Activated CD8-positive, alpha-beta memory T cell treated with anti-CD3 and anti-CD28 coated beads for 24 hours (primary cell): ENCODE data around the gene CD164L2.
A peak's percentile ranks its signal among the peaks of the same experiment; 100 is the strongest.
"Not testable (repeated sequence)": the region's sequence is repeated elsewhere in the genome, so short reads cannot be mapped to it uniquely, and the experiment has no call there.

Experiments
- DNase-seq: peaks from one replicate; pipeline ENCODE4 v3.0.0-alpha.2; 2020

Gene CD164L2

DNA sequence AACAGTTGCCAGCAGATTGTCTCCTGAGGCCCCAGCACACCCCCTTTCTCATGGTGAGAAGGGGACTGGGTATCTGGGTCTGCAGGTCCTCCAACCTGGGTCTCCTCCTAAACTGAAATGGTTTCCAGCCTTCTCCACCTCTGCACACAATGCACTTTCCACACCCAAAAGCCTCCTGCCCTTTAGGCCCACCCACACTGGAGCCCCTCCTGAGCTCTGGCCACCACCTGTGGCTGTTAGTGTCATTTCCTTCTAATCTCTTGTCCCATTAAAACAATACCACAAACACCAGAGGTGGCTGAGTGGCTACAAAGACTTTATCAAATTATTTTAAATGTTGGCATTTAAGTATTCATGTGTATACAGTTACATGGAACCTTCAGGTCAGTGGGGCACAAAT, 20.8 kb upstream of the CD164L2 start:
- no peak for DNase-seq

DNA sequence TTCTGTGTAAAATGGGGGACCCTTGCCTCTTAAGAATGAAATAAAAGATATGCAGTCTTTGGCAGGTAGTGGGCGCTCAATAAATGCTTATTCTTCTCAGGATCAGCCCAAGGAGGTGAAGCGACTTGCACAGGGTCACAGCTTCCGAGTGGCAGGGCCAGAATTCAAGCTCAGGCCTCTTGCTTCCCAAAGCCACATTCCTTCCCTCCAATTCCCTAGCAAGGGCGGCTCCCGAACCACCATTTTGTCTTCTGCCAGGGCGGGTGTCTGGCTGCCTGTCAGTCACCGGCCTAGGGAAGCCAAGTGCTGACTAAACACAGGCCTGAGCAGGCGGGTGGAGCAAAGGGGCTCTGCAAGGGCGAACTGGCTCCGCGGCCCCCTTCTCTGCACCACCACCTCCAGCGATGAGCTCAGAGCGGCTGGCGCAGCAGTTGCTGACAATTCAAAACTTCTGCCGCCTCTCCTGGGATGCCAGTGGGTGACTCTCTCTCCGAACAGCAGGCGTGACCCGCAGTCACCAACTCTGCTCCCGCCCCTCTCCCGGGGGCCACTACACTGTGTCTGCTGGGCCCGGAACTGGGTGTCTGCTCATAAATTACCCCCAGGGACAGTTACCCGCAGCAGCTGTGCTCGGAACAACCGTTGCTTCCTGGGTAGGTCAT, 20.1 kb upstream of the CD164L2 start:
- peak; percentile 78 for DNase-seq

DNA sequence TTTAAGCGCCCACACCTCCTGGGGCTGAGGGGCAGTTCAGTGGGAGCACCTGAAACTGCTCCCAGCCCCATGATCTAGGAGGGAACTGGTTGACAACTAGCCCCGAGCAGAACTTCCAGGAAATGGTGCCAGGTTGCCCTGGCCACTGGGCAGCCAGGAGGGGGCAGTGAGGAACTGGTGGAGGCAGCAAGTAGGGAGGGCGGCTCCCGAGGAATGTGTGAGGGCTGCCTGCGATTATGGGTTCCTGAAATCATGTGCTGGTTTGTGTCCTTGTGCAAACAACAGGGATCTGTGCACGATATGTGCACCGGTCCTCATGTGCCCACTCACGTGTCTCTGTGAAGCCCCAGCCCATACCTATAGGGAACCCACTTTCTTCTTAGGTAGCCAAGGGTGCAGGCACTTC, 19.2 kb upstream of the CD164L2 start:
- no peak for DNase-seq

DNA sequence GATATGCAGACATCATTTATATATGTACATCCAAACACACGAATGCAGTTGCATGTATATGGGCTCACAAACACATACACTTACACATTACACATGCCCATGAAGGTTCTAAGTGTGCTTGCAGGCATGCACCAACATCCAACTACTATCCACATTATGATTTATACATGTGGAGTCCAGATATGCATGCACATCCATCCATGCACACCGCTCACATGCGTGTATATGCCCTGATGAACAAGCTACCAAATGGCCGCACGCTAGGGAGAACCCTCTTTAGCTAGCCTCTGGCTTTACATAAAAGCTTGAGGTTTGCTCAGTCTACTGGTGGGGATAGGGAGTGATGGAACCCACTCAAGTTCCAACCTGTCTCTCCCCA, 17.8 kb upstream of the CD164L2 start:
- no peak for DNase-seq

DNA sequence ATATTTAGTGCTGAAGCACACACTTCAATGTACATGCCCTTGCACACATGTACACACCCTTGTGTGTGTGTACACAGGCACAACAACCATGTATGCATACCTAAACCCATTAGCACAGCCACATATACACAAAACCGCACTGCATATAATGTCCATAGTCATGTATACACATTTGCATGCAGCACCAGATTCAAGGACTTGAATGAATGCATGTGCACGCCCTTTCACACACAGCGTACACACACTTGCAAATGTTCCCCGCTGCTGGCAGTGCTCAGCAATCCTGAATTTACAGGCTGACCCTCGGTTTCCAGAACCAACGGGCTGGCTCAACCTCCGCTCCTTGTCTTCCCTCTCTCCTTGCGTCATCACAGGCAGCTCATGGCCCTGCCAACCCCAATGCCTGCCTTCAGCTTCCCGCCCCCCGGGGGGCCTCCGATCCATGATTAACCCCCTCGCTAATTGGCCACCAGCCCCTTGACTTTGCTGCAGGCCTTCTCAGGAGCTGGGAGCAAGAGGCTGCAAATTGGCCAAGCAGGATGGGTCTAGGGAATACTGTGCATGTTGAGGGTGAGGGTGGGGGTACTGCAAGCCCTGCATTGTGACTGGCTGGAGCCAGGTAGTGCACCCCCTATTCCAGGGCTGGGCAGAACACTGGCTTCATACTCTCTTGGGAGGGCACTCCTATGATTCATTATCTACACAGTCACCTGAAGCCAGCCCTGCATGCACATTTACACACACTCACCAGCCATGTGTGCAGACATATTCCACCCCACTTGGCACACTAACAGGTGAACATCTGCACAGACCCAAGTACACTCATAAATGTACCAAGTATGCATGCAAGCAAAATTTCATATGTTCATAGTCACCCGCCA, 17.2 kb upstream of the CD164L2 start:
- no peak for DNase-seq

DNA sequence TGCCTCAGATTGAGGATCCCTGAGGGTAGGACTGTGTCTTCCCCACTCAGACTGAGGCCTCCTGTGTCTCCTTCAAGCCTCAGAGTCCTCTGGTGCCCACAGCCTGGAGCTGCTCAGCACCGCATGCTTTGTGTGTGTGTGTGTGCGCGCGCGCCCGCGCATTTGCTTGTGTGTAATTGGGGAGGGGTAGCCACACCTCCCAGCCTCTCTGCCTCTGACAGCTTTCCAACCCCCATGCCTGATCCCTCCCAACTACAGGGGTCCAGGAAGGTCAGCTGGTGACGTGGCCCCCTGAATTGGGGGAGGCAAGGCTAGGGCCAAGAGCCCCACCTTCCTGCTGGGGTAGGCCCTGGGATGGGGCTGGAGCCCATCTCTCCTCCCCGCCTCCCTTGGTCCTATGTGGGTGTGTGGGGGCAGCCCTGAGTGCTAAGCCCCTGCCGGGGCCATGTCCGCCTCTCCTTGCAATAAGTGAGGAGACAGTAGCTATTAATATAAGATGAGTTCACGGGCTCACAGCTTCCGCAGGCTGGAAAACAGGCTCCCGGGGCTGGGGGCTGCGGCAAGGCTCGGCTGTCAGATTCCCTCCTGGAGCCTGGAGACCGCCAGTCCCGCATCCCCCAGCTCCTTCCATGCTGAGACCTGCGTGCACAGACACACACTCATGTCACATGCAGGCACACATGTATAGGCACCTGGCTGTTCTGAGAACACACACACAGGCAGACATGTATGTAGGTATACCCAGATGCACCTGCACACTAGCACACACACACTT, 16.3 kb upstream of the CD164L2 start:
- DNase-seq: no peak

DNA sequence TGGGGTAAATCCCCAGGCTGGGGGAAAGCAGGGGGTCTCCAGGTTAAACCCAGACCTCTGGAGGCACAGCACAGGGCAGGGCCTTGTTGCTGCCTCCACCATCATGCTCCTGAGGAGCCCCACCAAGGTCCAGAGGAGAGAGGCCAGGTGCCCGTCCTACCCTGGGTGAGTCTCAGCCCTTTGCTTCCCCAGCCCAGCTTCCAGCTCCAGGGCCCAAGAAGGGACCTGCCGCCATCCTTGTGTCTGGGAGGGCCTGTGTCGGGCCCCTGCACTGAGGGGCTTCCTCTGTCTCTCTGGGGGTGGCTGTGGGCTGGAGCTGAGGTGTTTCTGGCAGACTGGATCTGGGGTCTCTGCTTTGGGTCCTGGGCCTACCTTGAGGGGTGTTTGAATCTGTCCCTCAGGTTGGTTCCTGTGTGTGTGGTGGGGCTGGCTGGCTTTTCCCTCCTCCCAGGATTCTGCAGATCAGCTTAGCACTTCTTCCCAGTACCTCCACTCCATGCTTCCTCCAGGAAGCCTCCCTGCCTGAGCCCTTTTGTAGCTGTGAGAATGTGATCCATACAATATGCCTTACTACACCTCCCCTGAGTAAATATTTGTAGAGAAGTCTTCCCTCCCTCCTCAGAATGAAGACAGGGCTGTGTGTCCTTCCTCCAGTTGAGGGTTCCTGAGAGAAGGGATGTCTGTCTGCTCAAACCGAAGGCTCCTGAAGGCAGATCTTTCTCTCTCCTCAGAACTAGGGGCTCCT, 15.4 kb upstream of the CD164L2 start:
- no peak for DNase-seq

DNA sequence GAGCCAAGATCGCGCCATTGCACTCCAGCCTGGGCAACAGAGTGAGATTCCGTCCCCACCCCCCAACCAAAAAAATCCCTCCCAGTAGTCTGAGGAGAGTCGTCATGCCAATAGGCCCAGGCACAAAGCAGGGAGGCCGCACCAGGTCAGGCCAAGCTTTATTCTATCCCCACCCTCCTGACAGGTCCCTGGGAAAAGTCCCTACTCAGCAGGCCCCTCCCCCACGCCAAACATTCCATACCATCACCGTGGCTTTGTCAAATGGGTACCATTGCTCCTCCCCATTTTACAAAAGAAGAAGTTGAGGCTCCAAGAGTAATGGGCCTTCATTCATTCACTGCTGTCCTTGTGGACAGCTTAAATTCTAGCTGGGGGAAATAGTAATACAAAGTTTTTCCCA, 14.6 kb upstream of the CD164L2 start:
- DNase-seq: no peak

DNA sequence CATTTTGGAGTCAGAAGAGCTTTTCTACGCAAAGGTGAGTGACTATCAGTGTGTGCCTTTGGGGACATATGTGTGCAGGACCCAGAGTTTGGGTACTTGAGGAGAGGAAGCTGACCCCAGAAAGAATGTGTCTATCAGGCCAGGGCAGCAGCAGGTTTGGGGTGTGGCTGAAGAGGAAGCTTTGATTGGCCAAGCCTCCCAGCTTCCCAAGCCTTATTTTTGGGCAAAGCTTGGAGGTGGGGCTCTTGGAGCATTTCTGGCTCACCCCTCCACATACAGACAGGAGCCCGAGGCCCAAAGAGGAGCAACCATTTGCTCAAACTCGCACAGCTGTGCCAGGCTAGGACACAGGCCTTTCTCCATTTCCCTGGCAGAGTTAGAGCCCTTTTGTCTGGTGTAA, 14.0 kb upstream of the CD164L2 start:
- no peak for DNase-seq

DNA sequence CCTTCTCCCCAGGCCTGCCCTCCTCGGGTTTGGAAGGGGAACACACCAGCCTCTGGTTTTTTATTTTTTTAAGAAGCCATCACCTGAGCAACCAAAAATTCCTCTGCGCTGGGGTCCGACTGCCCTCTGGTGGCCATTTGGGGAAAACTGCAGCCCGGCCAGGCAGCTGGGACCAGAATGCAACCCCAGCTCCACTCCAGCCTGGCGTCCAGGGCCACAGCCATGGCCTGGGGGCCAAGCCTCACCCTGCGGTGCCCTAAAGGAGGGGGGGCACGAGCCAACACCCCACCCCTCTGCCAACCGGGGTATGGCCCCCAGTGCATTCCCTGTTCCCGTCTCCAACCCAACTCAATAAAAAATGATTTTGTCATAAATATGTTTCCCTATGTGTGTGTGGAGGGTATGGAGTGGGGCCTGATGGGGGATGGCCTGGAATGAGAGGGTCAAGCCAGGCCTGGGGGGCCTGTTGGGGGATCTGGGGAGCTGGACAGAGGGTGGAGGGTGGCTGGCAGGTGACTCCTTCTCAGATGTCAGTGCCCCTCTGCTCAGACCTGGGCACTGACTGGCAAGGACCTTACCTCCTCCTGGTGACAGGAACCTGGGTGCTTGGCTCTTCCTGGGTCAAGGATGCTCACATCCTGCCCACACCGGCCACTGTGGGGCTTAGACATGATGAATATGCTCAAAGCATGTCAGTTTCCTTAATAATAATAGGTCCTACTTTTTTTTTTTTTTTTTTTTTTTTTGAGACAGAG, 12.5 kb upstream of the CD164L2 start:
- DNase-seq: peak; percentile 92

DNA sequence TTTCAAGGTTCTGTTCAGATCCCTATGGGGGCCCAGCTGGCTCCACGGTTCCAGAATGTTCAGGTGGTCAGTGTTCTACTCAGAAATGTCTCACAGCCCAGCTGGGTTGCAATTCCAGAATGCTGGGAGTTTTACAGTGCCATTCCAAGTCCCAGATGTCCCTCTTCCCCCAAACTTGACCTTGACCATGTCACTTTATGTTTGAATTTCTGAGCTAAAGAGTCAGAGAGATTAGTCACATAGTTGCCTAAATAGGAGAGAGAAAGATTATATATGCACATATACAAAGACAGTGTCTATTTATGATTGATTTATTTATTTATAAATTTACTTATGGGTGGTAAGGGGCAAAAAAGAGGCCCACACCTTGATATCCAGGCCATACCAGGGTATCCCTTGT, 11.8 kb upstream of the CD164L2 start:
- DNase-seq: no peak

DNA sequence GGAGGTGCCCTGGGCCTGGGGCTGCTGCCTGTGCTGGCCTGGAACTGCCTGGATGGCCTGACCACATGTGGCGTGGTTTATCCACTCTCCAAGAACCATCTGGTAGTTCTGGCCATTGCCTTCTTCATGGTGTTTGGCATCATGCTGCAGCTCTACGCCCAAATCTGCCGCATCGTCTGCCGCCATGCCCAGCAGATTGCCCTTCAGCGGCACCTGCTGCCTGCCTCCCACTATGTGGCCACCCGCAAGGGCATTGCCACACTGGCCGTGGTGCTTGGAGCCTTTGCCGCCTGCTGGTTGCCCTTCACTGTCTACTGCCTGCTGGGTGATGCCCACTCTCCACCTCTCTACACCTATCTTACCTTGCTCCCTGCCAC, 11.1 kb upstream of the CD164L2 start:
- no peak for DNase-seq

DNA sequence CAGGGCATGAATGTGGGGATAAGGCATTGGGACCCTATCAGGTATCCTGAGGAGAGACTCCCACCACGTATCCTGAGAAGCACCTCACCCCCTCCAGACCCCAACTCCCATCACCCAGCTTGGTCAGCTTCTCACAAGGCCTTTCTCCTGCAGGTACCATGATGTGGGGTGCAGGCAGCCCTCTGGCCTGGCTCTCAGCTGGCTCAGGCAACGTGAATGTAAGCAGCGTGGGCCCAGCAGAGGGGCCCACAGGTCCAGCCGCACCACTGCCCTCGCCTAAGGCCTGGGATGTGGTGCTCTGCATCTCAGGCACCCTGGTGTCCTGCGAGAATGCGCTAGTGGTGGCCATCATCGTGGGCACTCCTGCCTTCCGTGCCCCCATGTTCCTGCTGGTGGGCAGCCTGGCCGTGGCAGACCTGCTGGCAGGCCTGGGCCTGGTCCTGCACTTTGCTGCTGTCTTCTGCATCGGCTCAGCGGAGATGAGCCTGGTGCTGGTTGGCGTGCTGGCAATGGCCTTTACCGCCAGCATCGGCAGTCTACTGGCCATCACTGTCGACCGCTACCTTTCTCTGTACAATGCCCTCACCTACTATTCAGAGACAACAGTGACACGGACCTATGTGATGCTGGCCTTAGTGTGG, 10.6 kb upstream of the CD164L2 start:
- no peak for DNase-seq

DNA sequence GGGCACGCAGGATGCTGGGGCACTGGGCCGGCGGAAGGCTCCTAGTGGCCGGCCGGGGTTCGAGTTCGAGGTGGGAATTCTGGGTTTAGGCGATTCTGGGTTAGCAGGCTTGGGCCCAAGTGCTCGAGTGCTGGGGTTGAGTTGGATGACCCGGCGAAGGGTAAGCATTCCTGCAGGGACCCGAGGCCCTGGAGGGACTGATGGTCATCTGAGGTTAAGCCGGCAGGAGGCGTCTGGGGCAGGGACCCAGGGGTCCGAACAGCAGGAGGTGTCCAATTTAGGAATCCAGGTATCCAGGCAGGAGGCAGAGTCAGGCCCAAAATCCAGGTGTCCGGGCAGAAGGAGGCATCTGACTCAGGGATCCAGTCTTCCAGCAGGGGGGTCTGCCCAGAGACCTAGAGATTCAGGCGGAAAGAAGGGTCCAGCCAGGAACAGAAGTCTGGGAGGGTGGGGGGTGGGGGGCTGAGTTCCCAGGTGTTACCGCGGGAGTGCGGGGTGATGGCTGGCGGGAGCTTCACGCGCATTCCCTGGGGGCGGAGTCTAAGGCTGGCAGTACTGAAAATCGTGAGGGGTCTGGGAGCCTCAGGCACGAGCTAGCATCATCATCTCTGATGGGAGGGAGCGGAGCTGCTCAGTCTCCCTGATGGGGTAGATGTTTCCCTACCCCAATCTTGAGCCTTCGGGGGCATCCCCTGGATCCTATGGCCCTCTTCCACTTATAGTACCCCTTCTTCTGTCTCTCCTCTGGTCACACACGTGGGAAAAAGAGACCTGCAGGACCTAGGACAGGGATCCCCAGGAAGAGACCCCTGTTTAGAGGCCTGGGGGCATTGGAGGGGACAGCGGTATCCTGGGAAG, 9.9 kb upstream of the CD164L2 start:
- peak; percentile 69 for DNase-seq

DNA sequence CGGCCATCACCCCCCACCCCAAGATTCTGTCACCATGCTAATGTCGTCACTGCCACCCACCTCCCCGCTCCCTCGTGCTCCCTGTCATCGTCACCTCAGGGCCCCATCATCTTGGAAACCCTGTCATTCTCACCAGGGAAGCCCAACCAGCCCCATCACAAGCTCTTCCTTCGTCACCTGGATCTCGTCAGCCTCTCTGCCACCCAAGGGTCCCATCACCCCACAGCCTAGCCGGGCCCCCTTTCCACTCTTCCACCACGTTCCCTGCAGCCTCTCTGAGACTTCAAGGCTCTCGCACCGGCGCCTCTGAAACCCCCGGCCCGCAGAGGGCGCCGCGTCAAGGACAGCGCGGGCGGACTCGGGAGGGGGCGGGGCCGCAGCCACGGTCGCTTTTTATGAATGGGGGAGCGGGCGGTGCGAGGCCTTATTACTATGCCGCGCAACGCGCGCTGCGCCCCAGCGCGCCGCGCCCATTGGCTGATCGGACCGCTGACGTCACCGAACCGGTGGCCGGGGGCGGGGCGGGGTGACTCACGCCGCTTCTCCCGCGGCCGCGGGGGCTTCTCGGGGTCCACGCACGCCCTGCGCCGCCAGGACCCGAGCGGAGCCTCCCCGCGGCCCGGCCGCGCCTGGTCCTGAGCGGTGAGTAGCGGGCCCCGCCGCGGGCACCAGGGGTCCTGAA, 9.1 kb upstream of the CD164L2 start, which contains the start of gene GPR3:
GPR3 (plus strand) TSS at position 527 of the 682 bp plus-strand sequence. CDS start 1,177 bp downstream, outside the sequence.
- peak; percentile 98 for DNase-seq

DNA sequence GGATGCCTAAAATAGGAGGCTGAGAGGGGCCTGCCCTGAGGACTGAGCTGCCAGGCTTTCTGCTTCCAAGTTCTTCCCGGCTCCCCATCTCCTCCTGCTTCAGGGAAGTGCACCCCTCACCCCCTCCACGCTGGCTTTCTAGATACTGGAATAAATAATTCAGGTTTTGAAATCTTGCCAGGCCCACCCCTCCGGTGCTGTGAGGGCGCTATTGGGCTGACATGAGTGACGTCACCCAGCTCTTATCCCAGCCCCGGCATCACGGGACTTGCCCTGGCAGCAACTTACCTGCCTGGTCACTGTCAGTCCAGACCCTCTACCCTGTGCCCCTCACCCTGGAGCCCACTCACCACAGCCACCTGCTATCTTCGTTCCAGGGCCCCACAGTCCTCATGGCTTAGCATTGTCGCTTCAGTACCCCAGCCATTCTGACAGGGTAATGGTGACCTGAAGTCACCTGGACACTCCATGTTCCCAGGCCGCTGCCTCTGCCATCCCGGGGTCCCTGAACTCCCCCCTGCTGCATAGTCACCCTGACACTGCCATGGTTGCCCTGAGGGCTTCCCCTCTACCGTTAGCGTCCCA, 8.5 kb upstream of the CD164L2 start:
- no peak for DNase-seq

DNA sequence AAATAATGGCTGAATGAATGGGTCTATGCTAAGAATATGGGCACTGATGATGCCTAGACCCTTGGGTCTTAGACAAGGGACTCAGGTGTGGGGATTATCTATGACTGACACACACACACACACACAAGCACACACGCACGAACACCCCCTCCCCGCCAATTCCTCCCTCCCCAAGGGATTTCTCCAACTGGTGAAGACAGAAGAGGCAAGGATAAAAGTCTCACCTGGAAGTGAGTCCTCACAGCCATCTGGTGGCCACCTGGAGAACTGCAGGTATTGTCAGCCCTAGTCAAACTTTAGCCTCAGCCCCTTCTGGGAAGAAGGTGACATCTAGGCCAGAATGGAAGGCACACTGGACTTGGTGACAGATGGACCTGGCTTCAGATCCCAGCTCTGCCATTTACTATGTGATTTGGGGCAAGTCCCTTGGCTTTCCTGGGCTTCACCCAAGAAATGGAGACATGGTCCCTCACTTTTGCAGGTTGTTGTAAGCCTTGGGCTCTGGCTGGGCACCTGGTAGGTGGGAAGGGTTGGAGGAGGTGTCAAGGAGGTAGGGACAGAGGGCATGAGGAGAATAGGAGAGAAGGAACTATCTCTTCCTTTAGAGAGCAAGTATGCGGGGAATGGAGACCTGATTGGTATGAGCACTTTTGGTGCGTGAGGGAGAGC, 5.3 kb upstream of the CD164L2 start:
- peak; percentile 89 for DNase-seq

DNA sequence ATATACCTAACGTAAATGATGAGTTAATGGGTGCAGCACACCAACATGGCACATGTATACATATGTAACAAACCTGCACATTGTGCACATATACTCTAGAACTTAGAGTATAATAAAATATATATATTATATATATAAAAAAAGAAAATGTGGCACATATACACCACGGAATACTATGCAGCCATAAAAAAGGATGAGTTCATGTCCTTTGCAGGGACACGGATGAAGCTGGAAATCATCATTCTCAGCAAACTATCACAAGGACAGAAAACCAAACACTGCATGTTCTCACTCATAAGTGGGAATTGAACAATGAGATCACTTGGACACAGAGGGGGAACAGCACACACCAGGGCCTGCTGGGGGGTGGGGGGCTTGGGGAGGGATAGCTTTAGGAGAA, 1.7 kb upstream of the CD164L2 start:
- DNase-seq: not testable (repeated sequence)

DNA sequence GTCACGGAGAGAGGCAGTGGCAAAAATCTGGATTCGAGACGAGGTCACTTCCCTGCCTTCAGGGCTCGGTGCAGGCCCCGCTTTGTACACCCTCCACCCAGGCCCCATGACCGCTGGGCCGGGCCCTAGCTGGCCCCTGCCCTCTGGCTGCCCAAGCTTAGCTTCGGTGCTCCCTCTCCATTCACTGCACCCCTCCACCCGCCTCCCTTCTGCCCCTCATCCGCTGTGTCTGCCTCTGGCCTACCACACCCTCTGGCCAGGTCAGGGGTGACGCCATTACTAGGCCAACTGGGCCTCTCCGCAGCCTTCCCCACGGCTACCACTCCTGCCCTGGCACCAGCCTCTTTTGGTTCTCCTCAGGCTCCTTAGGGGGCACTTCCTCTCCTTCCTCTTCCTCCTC, 528 bp upstream of the CD164L2 start:
- no peak for DNase-seq
